Astrocyte (in vitro differentiated cells and primary cell): ENCODE results near the gene CHDH. TPM values are rescaled to one million over a fixed set of nuclear protein-coding genes. Genes with fewer than 3 reads are reported as not detected.

Experiments
- DNase-seq: peaks from one replicate; pipeline ENCODE4 v3.0.0-alpha.2; 2010; ENCODE audit warnings: low read depth
- FAIRE-seq: peaks from 2 replicates; lab custom pipeline; 2011; peaks lifted over from hg19 to GRCh38; lab: Jason Lieb, UNC
- H2AFZ ChIP-seq: 2 replicates; pipeline ENCODE4 v1.6.0; 2012; ENCODE audit warnings: low read depth, low read length, inconsistent platforms
- H3K27ac ChIP-seq: 2 replicates; pipeline ENCODE4 v1.5.1; 2011; ENCODE audit warnings: low read depth, low read length, inconsistent platforms
- H3K27me3 ChIP-seq: 2 replicates; pipeline ENCODE4 v1.6.0; 2011; ENCODE audit warnings: low read length, inconsistent platforms; ENCODE audit not compliant: insufficient read depth
- H3K36me3 ChIP-seq: 2 replicates; pipeline ENCODE4 v1.5.1; 2011; ENCODE audit warnings: low read length, inconsistent platforms; ENCODE audit not compliant: insufficient read depth
- H3K4me1 ChIP-seq: 2 replicates; pipeline ENCODE4 v1.5.1; 2011; ENCODE audit warnings: low read length, inconsistent platforms; ENCODE audit not compliant: insufficient read depth
- H3K4me2 ChIP-seq: 2 replicates; pipeline ENCODE4 v1.6.0; 2012; ENCODE audit warnings: low read length, inconsistent platforms
- H3K4me3 ChIP-seq: 2 replicates; pipeline ENCODE4 v1.5.1; 2011; ENCODE audit warnings: low read depth, mild to moderate bottlenecking, low read length, inconsistent platforms; ENCODE audit not compliant: insufficient read depth
- H3K79me2 ChIP-seq: 2 replicates; pipeline ENCODE4 v1.6.0; 2012; ENCODE audit warnings: mild to moderate bottlenecking, low read length, inconsistent platforms; ENCODE audit not compliant: insufficient read depth
- H3K9ac ChIP-seq: 2 replicates; pipeline ENCODE4 v1.6.0; 2012; ENCODE audit warnings: mild to moderate bottlenecking, low read length, inconsistent platforms
- H3K9me3 ChIP-seq: 2 replicates; pipeline ENCODE4 v1.5.1; 2012; ENCODE audit warnings: low read depth, mild to moderate bottlenecking, low read length, inconsistent platforms; ENCODE audit not compliant: insufficient read depth
- H4K20me1 ChIP-seq: 2 replicates; pipeline ENCODE4 v1.6.0; 2012; ENCODE audit warnings: low read length, inconsistent platforms; ENCODE audit not compliant: insufficient read depth
- H3K27ac Mint-ChIP-seq: one replicate; pipeline ENCODE4 v1.8.0; 2021; ENCODE audit warnings: mild to moderate bottlenecking, mixed read lengths; ENCODE audit not compliant: unreplicated experiment
- H3K27me3 Mint-ChIP-seq: one replicate; pipeline ENCODE4 v1.8.0; 2021; ENCODE audit warnings: low read depth, mixed read lengths; ENCODE audit not compliant: unreplicated experiment
- H3K36me3 Mint-ChIP-seq: one replicate; pipeline ENCODE4 v1.8.0; 2021; ENCODE audit warnings: low read depth, mixed read lengths; ENCODE audit not compliant: unreplicated experiment
- H3K4me1 Mint-ChIP-seq: one replicate; pipeline ENCODE4 v1.8.0; 2021; ENCODE audit warnings: low read depth, mixed read lengths; ENCODE audit not compliant: unreplicated experiment
- H3K4me3 Mint-ChIP-seq: one replicate; pipeline ENCODE4 v1.8.0; 2021; ENCODE audit warnings: mild to moderate bottlenecking, moderate library complexity, mixed read lengths; ENCODE audit not compliant: unreplicated experiment
- H3K9me3 Mint-ChIP-seq: one replicate; pipeline ENCODE4 v1.8.0; 2021; ENCODE audit warnings: mild to moderate bottlenecking, mixed read lengths; ENCODE audit not compliant: unreplicated experiment
- EZH2 ChIP-seq: IDR thresholded peaks from 2 replicates; pipeline ENCODE4 v1.6.1; 2012; ENCODE audit warnings: mild to moderate bottlenecking, low read length, inconsistent platforms; ENCODE audit not compliant: insufficient read depth
- total RNA-seq: library from RNA; stranded (reverse); gene quantifications from 2 replicates; pipeline ENCODE4 v1.2.1, GENCODE V29; 2021
- TF ChIP-seq, protein P1 (sequence below): IDR thresholded peaks from 2 replicates; pipeline ENCODE4 v1.5.1; 2011; ENCODE audit warnings: low read depth, mild to moderate bottlenecking, inconsistent platforms, low read length, moderate library complexity; ENCODE audit not compliant: insufficient read depth

CHDH gene
- total RNA-seq, 1 donor from 2014 or later, result 0.48 TPM

DNA sequence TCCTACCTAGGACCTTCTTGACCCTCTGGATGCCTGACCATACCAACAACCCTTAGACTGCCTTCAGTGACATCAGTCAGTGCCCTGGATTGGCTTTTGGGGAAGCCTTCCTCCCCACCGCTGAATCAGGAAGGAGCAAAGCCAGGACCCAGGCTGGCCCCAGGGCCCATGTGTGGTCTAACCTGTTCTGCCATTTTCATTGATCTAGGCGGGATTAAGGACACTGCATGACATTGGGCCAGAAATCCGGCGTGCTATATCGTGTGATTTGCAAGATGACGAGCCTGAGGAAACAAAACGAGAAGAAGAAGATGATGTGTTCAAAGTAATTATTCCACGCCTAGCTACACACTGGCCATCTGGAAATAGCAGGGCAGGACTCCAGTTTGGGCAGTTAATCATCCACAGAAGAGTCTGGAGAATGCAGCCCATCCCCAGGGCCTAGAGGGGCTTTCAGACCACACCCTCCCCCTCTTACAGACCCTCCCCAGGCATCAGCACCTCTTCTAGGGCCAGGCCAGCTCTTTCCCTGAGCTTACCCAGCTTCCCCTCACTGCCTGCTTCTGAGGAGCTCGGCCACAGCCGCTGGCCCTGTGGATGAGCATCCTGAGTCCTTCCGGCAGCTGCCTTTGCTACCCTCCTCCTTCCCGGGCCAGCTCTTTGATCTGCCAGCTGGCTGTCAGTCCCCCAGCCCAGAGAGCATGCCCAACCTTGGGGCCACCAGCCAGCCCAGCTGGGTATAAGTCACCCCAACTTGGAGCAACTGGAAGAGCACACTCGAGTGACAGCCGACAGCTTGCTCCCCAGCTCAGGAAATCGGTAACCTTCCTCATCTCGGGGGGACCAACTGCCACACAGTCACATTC is 45.9 kb downstream of the CHDH start:
- no peak overlapping the region for H3K4me2 ChIP-seq
- H3K4me3 Mint-ChIP-seq, result no peak overlapping the region
- TF ChIP-seq EZH2, result no peak
- TF ChIP-seq, protein P1, sequence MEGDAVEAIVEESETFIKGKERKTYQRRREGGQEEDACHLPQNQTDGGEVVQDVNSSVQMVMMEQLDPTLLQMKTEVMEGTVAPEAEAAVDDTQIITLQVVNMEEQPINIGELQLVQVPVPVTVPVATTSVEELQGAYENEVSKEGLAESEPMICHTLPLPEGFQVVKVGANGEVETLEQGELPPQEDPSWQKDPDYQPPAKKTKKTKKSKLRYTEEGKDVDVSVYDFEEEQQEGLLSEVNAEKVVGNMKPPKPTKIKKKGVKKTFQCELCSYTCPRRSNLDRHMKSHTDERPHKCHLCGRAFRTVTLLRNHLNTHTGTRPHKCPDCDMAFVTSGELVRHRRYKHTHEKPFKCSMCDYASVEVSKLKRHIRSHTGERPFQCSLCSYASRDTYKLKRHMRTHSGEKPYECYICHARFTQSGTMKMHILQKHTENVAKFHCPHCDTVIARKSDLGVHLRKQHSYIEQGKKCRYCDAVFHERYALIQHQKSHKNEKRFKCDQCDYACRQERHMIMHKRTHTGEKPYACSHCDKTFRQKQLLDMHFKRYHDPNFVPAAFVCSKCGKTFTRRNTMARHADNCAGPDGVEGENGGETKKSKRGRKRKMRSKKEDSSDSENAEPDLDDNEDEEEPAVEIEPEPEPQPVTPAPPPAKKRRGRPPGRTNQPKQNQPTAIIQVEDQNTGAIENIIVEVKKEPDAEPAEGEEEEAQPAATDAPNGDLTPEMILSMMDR, result no peak

DNA sequence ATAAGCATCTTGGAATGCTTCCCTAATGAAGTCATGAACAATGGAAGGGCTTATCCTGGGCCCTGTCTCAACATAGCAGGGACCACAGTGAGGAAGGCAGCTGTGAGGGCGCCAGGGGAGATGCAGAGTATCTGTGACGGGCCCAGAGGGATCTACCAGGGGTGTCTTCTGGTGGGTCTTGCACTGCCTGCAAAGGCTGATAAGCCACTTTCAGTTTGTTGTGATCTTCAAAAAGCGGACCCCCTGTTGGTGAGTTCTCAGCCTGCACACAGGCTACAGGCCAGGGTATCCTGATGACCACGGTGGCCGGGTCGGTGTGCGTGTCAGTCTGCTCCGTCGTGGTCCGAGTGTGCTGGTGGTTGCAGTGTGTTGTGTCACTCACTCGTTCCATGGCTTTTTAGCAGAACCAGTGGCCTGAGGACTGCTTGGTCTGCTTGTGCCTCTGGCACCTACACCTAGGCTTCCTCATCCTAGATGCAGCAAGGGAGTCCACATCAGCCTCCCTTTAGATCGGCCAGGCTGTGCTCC is 46.8 kb downstream of the CHDH start:
- no peak overlapping the region for H3K27ac Mint-ChIP-seq
- no peaks in the 10 kb centered on the region for H3K36me3 Mint-ChIP-seq
- TF ChIP-seq, protein P1, result no peak
- no peak for TF ChIP-seq EZH2
- no peaks in the 10 kb centered on the region for H4K20me1 ChIP-seq
- H3K27me3 Mint-ChIP-seq, result peaks cover 2% of the 10 kb centered on the region
- no peak overlapping the region for H3K4me2 ChIP-seq
- no peak overlapping the region for H3K9ac ChIP-seq
- no peak overlapping the region for H3K4me3 ChIP-seq
- H3K36me3 ChIP-seq, result no peaks in the 10 kb centered on the region
- H2AFZ ChIP-seq, result no peak overlapping the region
- H3K27ac ChIP-seq, result no peak overlapping the region
- H3K4me3 Mint-ChIP-seq, result no peak overlapping the region
- H3K4me1 ChIP-seq, result peaks cover 9% of the 10 kb centered on the region
- H3K27me3 ChIP-seq, result peaks cover under 1% of the 10 kb centered on the region
- peaks cover 3% of the 10 kb centered on the region for H3K9me3 Mint-ChIP-seq
- H3K79me2 ChIP-seq, result no peaks in the 10 kb centered on the region
- peaks cover 19% of the 10 kb centered on the region for H3K4me1 Mint-ChIP-seq
- no peak for DNase-seq
- no peak for FAIRE-seq
- no peaks in the 10 kb centered on the region for H3K9me3 ChIP-seq

More for the DNA sequence above, 45.9 kb downstream of the CHDH start:
- peaks cover 2% of the 10 kb centered on the region for H3K27me3 Mint-ChIP-seq
- Histone ChIP-seq H4K20me1 (no peaks in the 10 kb centered on the region), H3K9ac (no peak overlapping the region), H3K27me3 (no peaks in the 10 kb centered on the region), H3K36me3 (no peaks in the 10 kb centered on the region), H3K79me2 (no peaks in the 10 kb centered on the region), H3K4me1 (peaks cover 14% of the 10 kb centered on the region), H3K4me3 (no peak overlapping the region), H2AFZ (no peak overlapping the region), H3K9me3 (no peaks in the 10 kb centered on the region), H3K27ac (no peak overlapping the region)
- FAIRE-seq (no peak), DNase-seq (no peak)
- peaks cover 3% of the 10 kb centered on the region for H3K9me3 Mint-ChIP-seq
- H3K27ac Mint-ChIP-seq, result no peak overlapping the region
- no peaks in the 10 kb centered on the region for H3K36me3 Mint-ChIP-seq
- peaks cover 22% of the 10 kb centered on the region for H3K4me1 Mint-ChIP-seq

DNA sequence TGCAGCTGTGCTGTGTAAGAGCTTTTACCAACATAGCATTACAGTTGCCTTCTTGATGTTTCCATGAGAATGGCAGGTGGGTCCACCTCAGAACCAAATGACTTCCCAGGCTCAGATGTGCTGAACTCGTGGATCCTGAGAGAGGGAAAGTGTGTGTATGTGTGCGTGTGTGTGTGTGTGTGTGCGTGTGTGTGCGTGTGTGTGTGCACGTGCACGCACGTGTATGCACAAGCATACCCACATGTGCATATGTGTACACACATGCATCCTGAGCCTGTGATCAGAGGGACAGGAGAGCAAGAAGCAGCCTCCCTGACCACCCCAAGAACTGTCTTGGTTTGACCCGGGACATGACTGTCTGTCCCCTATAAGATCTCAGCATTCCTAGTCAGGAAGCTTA is 48.1 kb downstream of the CHDH start:
- Mint-ChIP-seq H3K4me3 (no peak overlapping the region), H3K27ac (no peak overlapping the region), H3K36me3 (no peaks in the 10 kb centered on the region), H3K27me3 (peaks cover 2% of the 10 kb centered on the region), H3K4me1 (peaks cover 17% of the 10 kb centered on the region), H3K9me3 (peaks cover 3% of the 10 kb centered on the region)
- Histone ChIP-seq H4K20me1 (no peaks in the 10 kb centered on the region), H3K36me3 (no peaks in the 10 kb centered on the region), H3K9me3 (no peaks in the 10 kb centered on the region), H3K9ac (no peak overlapping the region), H3K4me1 (peaks cover 5% of the 10 kb centered on the region), H3K4me3 (no peak overlapping the region), H3K27ac (no peak overlapping the region), H3K79me2 (no peaks in the 10 kb centered on the region), H2AFZ (no peak overlapping the region), H3K4me2 (no peak overlapping the region), H3K27me3 (peaks cover 2% of the 10 kb centered on the region)
- no peak for DNase-seq
- no peak for FAIRE-seq
- TF ChIP-seq EZH2, result no peak
- TF ChIP-seq, protein P1, result no peak
